Ectodermal cell (in vitro differentiated cells): ENCODE results near the gene CREBBP.

Experiments
- H3K27ac ChIP-seq: 2 replicates; pipeline ENCODE4 v1.7.0; 2013; ENCODE audit warnings: mild to moderate bottlenecking, low read depth, low read length; ENCODE audit not compliant: insufficient read depth, poor library complexity, severe bottlenecking
- H3K27me3 ChIP-seq: 2 replicates; pipeline ENCODE4 v1.7.0; 2013; ENCODE audit warnings: mild to moderate bottlenecking, low read length; ENCODE audit not compliant: insufficient read depth, control insufficient read depth, poor library complexity, severe bottlenecking
- H3K36me3 ChIP-seq: one replicate; pipeline ENCODE4 v1.7.0; 2013; ENCODE audit warnings: low read length; ENCODE audit not compliant: control insufficient read depth, insufficient read depth
- H3K4me1 ChIP-seq: one replicate; pipeline ENCODE4 v1.7.0; 2013; ENCODE audit warnings: low read length; ENCODE audit not compliant: control insufficient read depth, insufficient read depth
- H3K4me3 ChIP-seq: 2 replicates; pipeline ENCODE4 v1.7.0; 2013; ENCODE audit warnings: low read depth, low read length, control low read depth; ENCODE audit not compliant: insufficient read depth
- H3K9me3 ChIP-seq: 2 replicates; pipeline ENCODE4 v1.7.0; 2013; ENCODE audit warnings: mild to moderate bottlenecking, low read length, moderate library complexity; ENCODE audit not compliant: control insufficient read depth
- WGBS, 2 experiments: methylation state at CpG; one replicate each; pipeline ENCODE4 v1.1.7; 2013; ENCODE audit warnings: missing lambda C conversion rate in 2 of 2; 5-methylcytosine and 5-hydroxymethylcytosine counted together

Gene CREBBP

GRCh38 chr16:3785413-3785812, 95.1 kb downstream of the CREBBP start:
- Histone ChIP-seq H3K36me3 (peaks cover 21% of the 10 kb centered on the region), H3K27me3 (no peaks in the 10 kb centered on the region), H3K4me3 (no peak overlapping the region), H3K27ac (no peak overlapping the region), H3K9me3 (no peaks in the 10 kb centered on the region), H3K4me1 (no peaks in the 10 kb centered on the region)
- 94 to 95% methylated on average over 12 of the region's 12 CpGs for WGBS, 2 experiments

- Histone ChIP-seq H3K36me3 (peaks cover 38% of the 10 kb centered on the region), H3K27me3 (no peaks in the 10 kb centered on the region)
- 87 to 90% methylated on average over 3 of the region's 3 CpGs for WGBS, 2 experiments
Measured at GRCh38 chr16:3783516-3783915, 97.0 kb downstream of the CREBBP start.

GRCh38 chr16:3782566-3782965, 97.9 kb downstream of the CREBBP start:
- Histone ChIP-seq H3K4me3 (no peak overlapping the region), H3K36me3 (peaks cover 47% of the 10 kb centered on the region)
- 91 to 94% methylated on average over 7 of the region's 7 CpGs for WGBS, 2 experiments

More at GRCh38 chr16:3783516-3783915, 97.0 kb downstream of the CREBBP start:
- no peak overlapping the region for H3K27ac ChIP-seq
- no peaks in the 10 kb centered on the region for H3K9me3 ChIP-seq
- no peaks in the 10 kb centered on the region for H3K4me1 ChIP-seq
- H3K4me3 ChIP-seq: no peak overlapping the region

GRCh38 chr16:3781421-3781820, 99.1 kb downstream of the CREBBP start:
- WGBS, 2 experiments: 98 to 100% methylated on average over 2 to 3 of the region's 4 CpGs
- H3K27ac ChIP-seq: no peak overlapping the region
- H3K4me3 ChIP-seq: no peak overlapping the region
- H3K9me3 ChIP-seq: no peaks in the 10 kb centered on the region
- no peaks in the 10 kb centered on the region for H3K27me3 ChIP-seq
- no peaks in the 10 kb centered on the region for H3K4me1 ChIP-seq
- H3K36me3 ChIP-seq: peaks cover 51% of the 10 kb centered on the region

More at GRCh38 chr16:3782566-3782965, 97.9 kb downstream of the CREBBP start:
- no peaks in the 10 kb centered on the region for H3K9me3 ChIP-seq
- H3K27me3 ChIP-seq: no peaks in the 10 kb centered on the region
- no peak overlapping the region for H3K27ac ChIP-seq
- no peaks in the 10 kb centered on the region for H3K4me1 ChIP-seq

GRCh38 chr16:3780570-3780969, 99.9 kb downstream of the CREBBP start:
- peaks cover 55% of the 10 kb centered on the region for H3K36me3 ChIP-seq
- no peaks in the 10 kb centered on the region for H3K4me1 ChIP-seq
- 93 to 95% methylated on average over 6 of the region's 6 CpGs for WGBS, 2 experiments
- no peaks in the 10 kb centered on the region for H3K9me3 ChIP-seq
- H3K27me3 ChIP-seq: no peaks in the 10 kb centered on the region
- H3K27ac ChIP-seq: no peak overlapping the region
- no peak overlapping the region for H3K4me3 ChIP-seq

GRCh38 chr16:3776316-3776715, 104.2 kb downstream of the CREBBP start:
- no peak overlapping the region for H3K4me3 ChIP-seq
- peaks cover 61% of the 10 kb centered on the region for H3K36me3 ChIP-seq
- no peaks in the 10 kb centered on the region for H3K27me3 ChIP-seq
- no peaks in the 10 kb centered on the region for H3K4me1 ChIP-seq
- H3K27ac ChIP-seq: no peak overlapping the region
- no peaks in the 10 kb centered on the region for H3K9me3 ChIP-seq
- WGBS, 2 experiments: 87 to 95% methylated on average over 4 of the region's 4 CpGs

GRCh38 chr16:3774819-3775218, 105.7 kb downstream of the CREBBP start:
- WGBS, 2 experiments: 95 to 96% methylated on average over 6 of the region's 6 CpGs
- H3K36me3 ChIP-seq: peaks cover 51% of the 10 kb centered on the region
- H3K27me3 ChIP-seq: no peaks in the 10 kb centered on the region
- no peaks in the 10 kb centered on the region for H3K9me3 ChIP-seq
- no peak overlapping the region for H3K27ac ChIP-seq
- H3K4me3 ChIP-seq: no peak overlapping the region
- H3K4me1 ChIP-seq: no peaks in the 10 kb centered on the region

- Histone ChIP-seq H3K4me3 (no peak overlapping the region), H3K9me3 (no peaks in the 10 kb centered on the region), H3K4me1 (no peaks in the 10 kb centered on the region), H3K27ac (no peak overlapping the region), H3K27me3 (no peaks in the 10 kb centered on the region), H3K36me3 (peaks cover 46% of the 10 kb centered on the region)
- 94 to 96% methylated on average over 6 of the region's 6 CpGs for WGBS, 2 experiments
Measured at GRCh38 chr16:3774156-3774767, 106.3 kb downstream of the CREBBP start.

GRCh38 chr16:3773663-3774062, 106.8 kb downstream of the CREBBP start:
- no peaks in the 10 kb centered on the region for H3K4me1 ChIP-seq
- WGBS, 2 experiments: 95 to 96% methylated on average over 14 of the region's 14 CpGs
- no peak overlapping the region for H3K27ac ChIP-seq
- no peaks in the 10 kb centered on the region for H3K9me3 ChIP-seq
- no peaks in the 10 kb centered on the region for H3K27me3 ChIP-seq
- H3K4me3 ChIP-seq: no peak overlapping the region
- H3K36me3 ChIP-seq: peaks cover 47% of the 10 kb centered on the region

DNA sequence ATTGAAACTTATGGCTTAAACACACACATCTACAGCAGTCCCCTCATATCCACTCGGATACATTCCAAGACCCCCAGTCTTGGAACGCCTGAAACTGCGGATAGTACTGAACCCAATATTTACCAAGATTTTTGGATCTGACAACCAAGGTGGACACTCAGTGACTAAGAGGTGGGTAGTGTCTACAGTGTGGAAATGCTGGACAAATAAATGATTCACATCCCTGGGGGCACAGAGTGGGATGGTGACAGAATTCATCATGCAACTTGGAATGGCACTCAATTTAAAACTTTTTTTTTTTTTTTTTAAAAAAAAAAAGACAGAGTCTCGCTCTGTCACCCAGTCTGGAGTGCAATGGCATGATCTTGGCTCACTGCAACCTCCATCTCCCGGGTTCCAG, 109.0 kb downstream of the CREBBP start:
- WGBS, 2 experiments: 96 to 97% methylated on average over 5 of the region's 5 CpGs
- Histone ChIP-seq H3K27ac (no peak overlapping the region), H3K9me3 (no peaks in the 10 kb centered on the region), H3K4me1 (no peaks in the 10 kb centered on the region), H3K36me3 (peaks cover 49% of the 10 kb centered on the region), H3K4me3 (no peak overlapping the region), H3K27me3 (no peaks in the 10 kb centered on the region)

- H3K36me3 ChIP-seq: peaks cover 46% of the 10 kb centered on the region
- WGBS, 2 experiments: 95 to 97% methylated on average over 13 of the region's 13 CpGs
- no peaks in the 10 kb centered on the region for H3K9me3 ChIP-seq
- no peaks in the 10 kb centered on the region for H3K27me3 ChIP-seq
- no peak overlapping the region for H3K4me3 ChIP-seq
- H3K27ac ChIP-seq: no peak overlapping the region
- no peaks in the 10 kb centered on the region for H3K4me1 ChIP-seq
Measured at GRCh38 chr16:3770530-3770929, 110.0 kb downstream of the CREBBP start.
